Endodermal cell (in vitro differentiated cells): ENCODE results near the gene COL4A6. TPM values are rescaled to one million over a fixed set of nuclear protein-coding genes. Genes with fewer than 3 reads are reported as not detected.

Source experiments
- DNase-seq: peaks from one replicate; pipeline ENCODE4 v3.0.0-alpha.2; 2017
- H3K27ac ChIP-seq: 2 replicates; pipeline ENCODE4 v1.5.1; 2013; ENCODE audit warnings: mild to moderate bottlenecking, low read depth, low read length, moderate library complexity
- H3K27me3 ChIP-seq: 2 replicates; pipeline ENCODE4 v1.6.1; 2013; ENCODE audit warnings: mild to moderate bottlenecking, low read length, moderate library complexity; ENCODE audit not compliant: insufficient read depth, control insufficient read depth, poor library complexity, severe bottlenecking
- H3K36me3 ChIP-seq: 2 replicates; pipeline ENCODE4 v1.7.0; 2013; ENCODE audit warnings: mild to moderate bottlenecking, low read length, moderate library complexity; ENCODE audit not compliant: control insufficient read depth, insufficient read depth
- H3K4me1 ChIP-seq: one replicate; pipeline ENCODE4 v1.7.0; 2013; ENCODE audit warnings: low read length; ENCODE audit not compliant: control insufficient read depth, insufficient read depth
- H3K4me3 ChIP-seq: 2 replicates; pipeline ENCODE4 v1.5.1; 2013; ENCODE audit warnings: mild to moderate bottlenecking, low read length, moderate library complexity
- H3K9ac ChIP-seq: 2 replicates; pipeline ENCODE4 v1.6.1; 2013; ENCODE audit warnings: mild to moderate bottlenecking, low read length, moderate library complexity; ENCODE audit not compliant: poor library complexity, severe bottlenecking; ENCODE audit errors: extremely low read depth
- H3K9me3 ChIP-seq: 2 replicates; pipeline ENCODE4 v1.6.1; 2013; ENCODE audit warnings: mild to moderate bottlenecking, low read length, moderate library complexity; ENCODE audit not compliant: control insufficient read depth
- H3K27ac Mint-ChIP-seq: 2 replicates; pipeline ENCODE4 v1.8.0; 2020; ENCODE audit warnings: mixed read lengths
- H3K27me3 Mint-ChIP-seq: 2 replicates; pipeline ENCODE4 v1.8.0; 2021; ENCODE audit warnings: mild to moderate bottlenecking, mixed read lengths; ENCODE audit not compliant: insufficient read depth
- H3K36me3 Mint-ChIP-seq: 2 replicates; pipeline ENCODE4 v1.8.0; 2020; ENCODE audit warnings: low read depth, mixed read lengths
- H3K4me1 Mint-ChIP-seq: 2 replicates; pipeline ENCODE4 v1.8.0; 2020; ENCODE audit warnings: mixed read lengths
- H3K4me3 Mint-ChIP-seq: 2 replicates; pipeline ENCODE4 v1.8.0; 2020; ENCODE audit warnings: mild to moderate bottlenecking, moderate library complexity, mixed read lengths
- H3K9me3 Mint-ChIP-seq: 2 replicates; pipeline ENCODE4 v1.8.0; 2020; ENCODE audit warnings: mild to moderate bottlenecking, mixed read lengths
- CTCF ChIP-seq: fragments of 200-600 bp; sonication (generic); conservative IDR thresholded peaks from 2 replicates; pipeline ENCODE4 v1.5.0; 2021; ENCODE audit warnings: antibody characterized with exemption, mild to moderate bottlenecking
- WGBS, 2 experiments: methylation state at CpG; one replicate each; pipeline versions ENCODE4 v1.1.5 to v1.1.7; 2013; ENCODE audit warnings: missing lambda C conversion rate in 2 of 2, mixed read lengths in 1 of 2; ENCODE audit not compliant: insufficient coverage in 1 of 2, insufficient read length in 1 of 2; 5-methylcytosine and 5-hydroxymethylcytosine counted together
- total RNA-seq, 2 donors: library from RNA; stranded (reverse); fragmentation: NEBNext Ultra II Directional in 1 of 2; extraction: Animal tissue kit (Norgen Biotek cat#: 25700) in 1 of 2; gene quantifications; 2 replicates in 1 of 2; 3 replicates in 1 of 2; pipeline ENCODE4 v1.2.1, GENCODE V29; 2021

Gene COL4A6
- total RNA-seq, 2 donors from 2014 or later: 205 to 338 TPM

GRCh38 chrX:108168961-108169740, 269.1 kb downstream of the COL4A6 start:
- WGBS, 2 experiments: 97% methylated on average over 8 of the region's 9 CpGs; no CpG with 5 or more reads in 1 of the 2 experiments
- Histone ChIP-seq H3K27me3 (no peaks in the 10 kb centered on the region), H3K9me3 (no peaks in the 10 kb centered on the region), H3K36me3 (peaks cover 26% of the 10 kb centered on the region), H3K27ac (no peak overlapping the region), H3K4me3 (no peak overlapping the region), H3K9ac (no peak overlapping the region), H3K4me1 (no peaks in the 10 kb centered on the region)
- Mint-ChIP-seq H3K4me3 (no peak overlapping the region), H3K9me3 (no peaks in the 10 kb centered on the region), H3K36me3 (peaks cover 82% of the 10 kb centered on the region), H3K4me1 (no peaks in the 10 kb centered on the region), H3K27me3 (no peaks in the 10 kb centered on the region), H3K27ac (no peak overlapping the region)
- no peak for TF ChIP-seq CTCF
- no peak for DNase-seq

- H3K27ac ChIP-seq: no peak overlapping the region
- no peaks in the 10 kb centered on the region for H3K4me1 ChIP-seq
- H3K9me3 ChIP-seq: no peaks in the 10 kb centered on the region
- H3K9ac ChIP-seq: no peak overlapping the region
- 83 to 86% methylated on average over 2 of the region's 5 CpGs for WGBS, 2 experiments
- Mint-ChIP-seq H3K27ac (no peak overlapping the region), H3K27me3 (no peaks in the 10 kb centered on the region), H3K4me3 (no peak overlapping the region), H3K9me3 (no peaks in the 10 kb centered on the region), H3K36me3 (peaks cover 82% of the 10 kb centered on the region), H3K4me1 (no peaks in the 10 kb centered on the region)
- no peak overlapping the region for H3K4me3 ChIP-seq
- DNase-seq: no peak
- no peaks in the 10 kb centered on the region for H3K27me3 ChIP-seq
- TF ChIP-seq CTCF: no peak
- peaks cover 20% of the 10 kb centered on the region for H3K36me3 ChIP-seq
Measured at GRCh38 chrX:108167211-108167872, 270.9 kb downstream of the COL4A6 start.

- no peaks in the 10 kb centered on the region for H3K4me1 ChIP-seq
- no peak overlapping the region for H3K9ac ChIP-seq
- peaks cover 10% of the 10 kb centered on the region for H3K36me3 ChIP-seq
- TF ChIP-seq CTCF: peak; percentile 79
- H3K27ac ChIP-seq: no peak overlapping the region
- no peaks in the 10 kb centered on the region for H3K27me3 ChIP-seq
- Mint-ChIP-seq H3K4me1 (no peaks in the 10 kb centered on the region), H3K9me3 (no peaks in the 10 kb centered on the region), H3K36me3 (peaks cover 68% of the 10 kb centered on the region), H3K27me3 (no peaks in the 10 kb centered on the region), H3K27ac (peak overlapping the region; percentile 48), H3K4me3 (no peak overlapping the region)
- DNase-seq: peak; percentile 80
- H3K9me3 ChIP-seq: no peaks in the 10 kb centered on the region
- H3K4me3 ChIP-seq: no peak overlapping the region
- 74 to 100% methylated on average over 1 to 7 of the region's 7 CpGs for WGBS, 2 experiments
Measured at GRCh38 chrX:108165383-108166111, 272.7 kb downstream of the COL4A6 start.
